GM21723 (cell line): ENCODE measurements around the gene SMDT1.
A peak's percentile ranks its signal among the peaks of the same experiment; 100 is the strongest.

Source experiments
- ATAC-seq: cut with Tn5 transposase; IDR thresholded peaks from one replicate; pipeline ENCODE4 v1.9.1; 2021; ENCODE audit warnings: mild to moderate bottlenecking, moderate library complexity; ENCODE audit not compliant: unreplicated experiment

SMDT1 gene, protein sequence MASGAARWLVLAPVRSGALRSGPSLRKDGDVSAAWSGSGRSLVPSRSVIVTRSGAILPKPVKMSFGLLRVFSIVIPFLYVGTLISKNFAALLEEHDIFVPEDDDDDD

DNA sequence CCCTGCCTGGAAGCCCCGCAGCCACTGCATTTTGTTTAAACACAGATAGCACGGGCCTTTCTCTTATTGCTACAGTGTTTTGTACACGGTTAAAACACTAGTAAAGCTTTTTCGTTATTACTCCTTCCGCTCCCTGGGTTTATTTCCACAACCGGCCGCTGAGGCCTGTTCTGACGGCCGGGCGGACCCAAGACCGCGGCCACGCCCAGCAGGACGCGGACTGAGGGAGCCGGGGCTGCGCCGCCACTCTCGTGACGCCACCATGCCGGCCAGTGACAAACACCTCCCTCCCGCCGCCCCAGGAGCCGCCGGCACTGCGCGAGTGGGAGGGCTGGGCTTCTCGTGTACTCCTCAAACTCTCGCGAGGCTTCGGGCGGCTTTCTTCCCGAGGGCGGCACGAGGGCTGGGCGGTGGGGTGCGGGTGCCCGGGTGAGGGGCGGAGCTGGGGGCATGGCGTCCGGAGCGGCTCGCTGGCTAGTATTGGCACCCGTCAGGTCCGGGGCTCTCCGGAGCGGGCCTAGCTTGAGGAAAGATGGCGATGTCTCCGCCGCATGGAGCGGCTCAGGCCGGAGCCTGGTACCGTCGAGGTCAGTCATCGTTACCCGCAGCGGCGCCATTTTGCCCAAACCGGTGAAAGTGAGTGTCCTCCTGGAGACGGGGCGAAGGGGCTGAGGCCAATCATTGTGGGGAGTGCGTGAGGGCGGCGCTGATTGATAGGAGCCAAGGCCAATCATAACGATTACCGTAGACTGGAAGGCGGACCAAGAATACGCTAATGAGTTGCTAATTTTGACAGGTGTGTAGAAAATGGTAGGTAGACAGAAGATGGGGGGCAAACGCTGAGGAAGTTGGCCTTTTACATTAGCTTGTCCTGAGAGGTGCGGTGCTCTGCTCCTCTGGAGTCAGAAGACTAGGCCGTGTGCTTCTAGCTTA, at the start of gene SMDT1:
SMDT1 (plus strand) TSS at position 382 of the 933 bp plus-strand sequence; CDS start at position 451, 69 bp downstream.
- peak; percentile 76 for ATAC-seq

DNA sequence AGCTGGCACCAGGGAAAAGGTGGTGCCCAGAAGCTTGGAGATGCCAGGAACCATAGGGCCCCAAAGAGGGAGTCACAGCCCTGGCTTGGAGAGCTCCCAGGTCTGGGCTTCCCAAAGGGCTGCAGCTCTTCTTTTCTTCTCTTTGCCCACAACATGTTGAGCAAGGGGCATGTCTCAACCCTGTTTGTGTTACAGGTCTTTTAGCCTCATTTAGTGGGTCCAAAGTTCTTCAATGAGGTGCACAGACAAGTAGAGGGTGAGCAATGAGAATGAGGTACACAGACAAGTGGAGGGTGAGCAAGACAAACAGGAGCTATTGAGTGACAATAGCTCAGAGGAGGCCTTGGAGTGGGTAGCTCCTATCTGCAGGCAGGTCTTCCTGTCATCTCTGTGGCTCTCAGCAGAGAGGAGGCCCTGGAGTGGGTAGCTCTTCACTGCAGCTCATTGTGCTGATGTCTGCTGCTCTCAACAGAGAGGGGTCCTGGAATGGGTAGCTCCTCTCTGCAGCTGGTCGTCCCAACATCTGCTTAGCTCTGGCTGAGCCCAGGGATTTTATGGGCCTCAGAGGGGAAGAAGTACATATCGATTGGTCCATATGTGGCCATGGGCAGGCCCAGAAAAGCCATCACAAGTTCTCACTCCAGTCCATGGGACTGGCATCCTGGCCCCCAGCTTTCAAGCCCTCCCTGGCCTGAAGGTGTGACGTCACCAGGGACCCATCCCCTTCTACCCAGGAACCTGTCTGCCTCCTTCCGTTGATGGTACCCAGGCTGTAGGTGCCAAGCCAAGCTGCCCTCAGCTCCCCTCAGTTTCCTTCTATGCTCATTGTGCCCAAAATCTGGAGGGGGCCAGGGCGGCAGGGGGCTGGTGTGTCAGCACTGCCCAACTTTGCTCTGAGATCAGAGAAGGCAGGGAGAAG, 46.0 kb upstream of the SMDT1 start:
- no peak for ATAC-seq

DNA sequence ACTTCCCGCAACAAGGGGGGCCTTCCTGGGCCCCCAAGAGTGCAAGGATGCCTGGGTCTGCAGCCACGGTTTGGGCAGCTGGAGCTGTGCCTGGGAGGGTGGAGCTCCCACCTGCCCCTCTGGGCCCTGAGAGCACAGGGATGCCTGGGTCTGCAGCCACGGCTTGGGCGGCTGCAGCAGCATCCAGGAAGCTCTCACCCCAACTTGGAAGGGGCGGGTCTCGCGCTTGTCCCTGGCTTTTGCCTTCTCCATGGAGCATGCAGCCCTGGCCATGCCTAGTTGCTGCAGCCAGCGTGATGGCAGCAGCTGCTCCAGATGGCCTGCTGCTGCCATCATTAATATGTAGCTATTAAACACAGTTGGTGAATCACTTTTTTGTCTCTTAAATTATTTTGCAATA, 44.2 kb upstream of the SMDT1 start:
- no peak for ATAC-seq

DNA sequence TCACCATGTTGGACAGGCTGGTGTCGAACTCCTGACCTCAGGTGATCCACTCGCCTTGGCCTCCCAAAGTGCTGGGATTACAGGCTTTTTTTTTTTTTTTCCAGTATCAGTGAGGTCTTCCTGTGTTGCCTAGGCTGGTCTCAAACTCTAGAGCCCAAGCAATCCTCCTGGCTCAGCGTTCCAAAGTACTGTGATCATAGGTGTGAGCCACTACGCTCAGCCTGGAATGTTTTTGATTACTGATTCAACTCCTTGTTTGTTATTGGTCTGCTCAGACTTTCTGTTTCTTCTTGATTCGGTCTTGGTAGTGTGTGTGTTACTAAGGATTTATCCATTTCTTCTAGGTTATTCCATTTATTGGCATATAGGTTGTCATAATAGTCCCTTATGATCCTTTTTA, 40.2 kb upstream of the SMDT1 start:
- ATAC-seq = no peak

DNA sequence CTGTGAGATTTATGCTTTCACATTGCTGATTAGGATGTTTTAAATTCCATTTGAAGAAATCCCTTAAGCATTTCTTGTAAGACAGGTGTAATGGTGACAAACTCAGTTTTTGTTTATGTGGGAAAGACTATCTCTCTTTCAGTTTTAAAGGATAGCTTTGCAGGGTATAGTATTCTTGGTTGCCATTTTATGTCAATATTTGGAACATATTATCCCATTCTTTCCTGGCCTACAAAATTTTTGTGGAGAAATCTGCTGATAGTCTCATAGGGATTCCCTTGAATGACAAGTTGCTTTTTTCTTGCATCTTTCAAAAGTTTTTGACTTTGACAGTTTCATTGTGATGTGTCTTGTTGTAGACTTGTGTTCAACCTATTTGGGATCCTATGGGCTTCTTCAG, 37.7 kb upstream of the SMDT1 start:
- ATAC-seq = no peak

DNA sequence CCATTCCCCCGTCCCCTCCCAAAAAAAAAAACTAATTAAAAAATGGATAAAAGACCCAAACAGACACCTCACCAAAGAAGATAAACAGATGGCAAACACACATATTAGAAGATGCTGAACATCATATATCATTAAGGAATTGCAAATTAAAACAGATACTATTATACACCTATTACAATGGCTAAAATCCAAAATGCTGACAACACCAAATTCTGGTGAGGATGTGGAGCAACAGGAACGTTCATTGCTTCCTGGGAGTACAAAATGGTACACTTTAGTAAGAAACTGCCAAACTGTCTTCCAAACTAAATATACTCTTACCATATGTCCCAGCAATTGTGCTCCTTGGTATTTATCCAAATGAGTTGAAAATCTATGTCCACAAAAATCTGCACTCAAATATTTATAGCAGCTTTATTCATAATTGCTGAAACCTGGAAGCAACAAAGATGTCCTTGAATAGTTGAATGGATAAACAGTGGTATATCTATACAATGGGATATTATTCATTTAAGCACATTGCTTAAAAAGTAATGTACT, 28.8 kb upstream of the SMDT1 start:
- no peak for ATAC-seq

DNA sequence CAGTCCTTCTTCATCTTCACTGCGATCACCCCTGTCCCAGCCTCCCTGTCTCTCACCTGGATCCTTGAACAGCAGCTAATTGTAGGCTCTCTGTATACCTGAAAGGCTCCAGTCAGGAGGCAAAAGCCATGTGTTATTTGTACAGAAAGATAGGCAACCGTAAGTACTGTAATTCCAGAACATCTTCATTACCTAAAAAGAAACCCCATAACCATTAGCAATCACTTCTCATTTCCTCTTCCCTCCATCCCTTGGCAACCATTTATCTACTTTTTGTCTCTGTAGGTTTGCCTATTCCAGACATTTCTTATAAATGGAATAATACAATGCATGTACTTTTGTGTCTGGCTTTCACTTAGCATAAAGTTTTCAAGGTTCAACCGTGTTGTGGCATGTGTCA, 26.7 kb upstream of the SMDT1 start:
- ATAC-seq = no peak

DNA sequence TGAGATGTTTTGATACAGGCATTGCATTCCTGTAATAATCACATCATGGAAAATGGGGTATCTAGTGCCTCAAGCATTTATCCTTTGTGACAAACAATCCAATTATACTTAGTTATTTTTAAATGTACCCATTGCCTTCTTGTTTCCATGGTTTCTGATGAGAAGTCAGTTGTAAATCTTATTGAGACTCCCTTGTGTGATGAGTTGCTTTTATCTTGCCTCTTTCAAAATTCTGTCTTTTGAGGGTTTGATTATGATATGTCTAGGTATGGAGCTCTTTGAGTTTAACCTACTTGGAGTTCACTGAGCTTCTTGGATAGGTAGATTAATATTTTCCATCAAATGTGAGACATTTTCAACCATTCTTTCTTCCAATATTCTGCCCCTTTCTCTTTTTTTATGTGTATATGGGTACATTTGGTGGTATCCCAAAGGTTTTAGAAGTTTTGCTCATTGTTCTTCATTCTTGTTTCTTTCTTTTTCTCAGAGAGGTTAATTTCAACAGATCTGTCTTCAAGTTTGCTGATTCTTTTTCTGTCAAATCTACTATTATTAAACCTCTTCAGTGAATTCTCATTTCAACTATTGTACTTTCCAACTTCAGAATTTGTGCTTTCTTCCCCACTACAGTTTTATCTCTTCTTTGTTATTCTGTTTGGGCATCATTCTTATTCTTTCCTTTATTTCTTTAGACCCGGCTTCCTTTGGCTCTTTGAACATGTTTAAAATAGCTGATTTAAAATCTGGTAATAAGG, 22.6 kb upstream of the SMDT1 start:
- no peak for ATAC-seq

DNA sequence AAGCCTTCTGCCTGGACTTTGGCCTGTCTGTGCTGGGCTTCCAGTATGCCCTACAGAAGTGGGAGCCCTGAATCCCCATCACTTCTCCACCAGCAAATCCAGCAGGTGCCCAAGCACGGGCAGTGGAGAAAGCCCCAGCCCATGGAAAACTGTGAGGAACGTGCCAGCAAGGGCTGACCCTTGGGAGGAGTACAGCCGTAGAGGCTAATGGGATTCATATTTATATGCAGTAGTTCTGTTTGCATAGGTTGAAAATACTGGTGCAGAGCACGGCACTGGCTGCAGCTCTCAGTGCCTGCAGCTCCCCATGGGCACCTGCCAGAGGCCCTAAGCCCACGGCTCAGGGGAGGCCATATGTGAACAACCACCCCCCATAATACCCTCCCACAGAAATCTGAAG, 19.0 kb upstream of the SMDT1 start:
- ATAC-seq = no peak

DNA sequence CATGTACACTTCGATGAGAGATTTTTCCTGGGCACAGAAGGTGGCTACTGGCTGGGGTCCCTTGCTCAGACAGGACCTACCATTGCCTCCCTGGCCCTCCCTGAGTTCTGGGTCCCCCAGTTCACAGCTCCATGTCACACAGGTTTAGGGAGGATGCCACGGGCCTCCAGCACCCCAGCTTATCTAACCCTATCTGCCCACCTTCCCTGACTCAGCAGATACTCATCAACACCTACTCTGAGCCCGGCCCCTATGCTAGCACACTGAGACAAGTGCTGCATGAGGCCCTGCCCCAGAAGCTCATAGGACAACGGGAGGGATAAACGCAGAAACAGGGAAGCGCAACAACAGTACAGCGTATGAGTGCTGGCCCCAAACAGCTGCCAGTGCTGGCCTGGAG, 18.5 kb upstream of the SMDT1 start:
- no peak for ATAC-seq

DNA sequence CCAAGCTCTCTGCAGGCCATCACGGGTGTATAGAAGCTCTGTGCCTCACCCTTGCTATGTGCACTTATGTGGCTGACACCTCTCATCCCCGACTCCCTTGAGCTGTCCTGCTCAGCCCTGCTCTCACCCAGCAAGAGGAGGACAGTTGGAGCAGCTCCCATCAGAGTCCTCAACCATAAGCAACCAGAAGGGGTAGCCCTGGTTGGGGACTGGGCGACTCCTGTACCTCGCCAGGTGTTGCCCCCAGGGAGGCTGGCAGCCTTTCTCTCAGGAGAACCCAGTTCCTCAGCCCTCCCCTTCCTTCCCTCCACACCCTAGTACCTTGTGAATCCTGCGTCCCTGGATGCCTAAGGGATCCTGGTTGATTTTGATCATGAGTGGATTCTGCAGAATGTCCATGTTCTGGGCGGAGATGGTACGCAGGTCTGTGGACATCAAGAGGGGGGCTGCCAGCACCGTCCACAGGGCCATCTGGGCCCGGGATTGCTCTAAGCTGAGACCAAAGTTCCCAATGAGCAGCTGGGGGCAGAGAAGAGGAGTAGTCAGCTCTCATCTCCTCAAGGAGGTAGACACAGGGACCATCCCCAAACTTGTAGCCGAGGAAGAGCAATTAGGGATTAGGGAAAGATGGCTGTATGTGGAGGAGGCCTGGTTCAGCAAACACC, 16.9 kb upstream of the SMDT1 start:
- no peak for ATAC-seq

DNA sequence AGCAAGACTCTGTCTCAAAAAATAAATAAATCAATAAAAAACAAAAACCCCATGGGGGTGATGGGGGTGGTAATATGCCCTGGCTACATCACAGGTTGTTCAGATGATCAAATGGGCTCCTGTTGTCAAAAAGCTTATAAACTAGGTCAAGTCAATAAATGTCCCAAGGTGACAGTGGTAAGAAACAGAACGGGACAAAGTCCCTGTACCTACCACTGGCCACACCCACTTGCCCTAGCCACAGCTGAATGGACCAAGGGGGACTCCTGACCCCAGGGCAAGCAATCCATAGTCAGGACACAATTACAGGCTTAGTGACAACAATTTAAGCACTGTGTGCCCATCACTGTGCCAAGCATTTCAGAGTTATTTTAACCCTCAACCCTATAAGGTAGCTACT, 14.9 kb upstream of the SMDT1 start:
- ATAC-seq = no peak

DNA sequence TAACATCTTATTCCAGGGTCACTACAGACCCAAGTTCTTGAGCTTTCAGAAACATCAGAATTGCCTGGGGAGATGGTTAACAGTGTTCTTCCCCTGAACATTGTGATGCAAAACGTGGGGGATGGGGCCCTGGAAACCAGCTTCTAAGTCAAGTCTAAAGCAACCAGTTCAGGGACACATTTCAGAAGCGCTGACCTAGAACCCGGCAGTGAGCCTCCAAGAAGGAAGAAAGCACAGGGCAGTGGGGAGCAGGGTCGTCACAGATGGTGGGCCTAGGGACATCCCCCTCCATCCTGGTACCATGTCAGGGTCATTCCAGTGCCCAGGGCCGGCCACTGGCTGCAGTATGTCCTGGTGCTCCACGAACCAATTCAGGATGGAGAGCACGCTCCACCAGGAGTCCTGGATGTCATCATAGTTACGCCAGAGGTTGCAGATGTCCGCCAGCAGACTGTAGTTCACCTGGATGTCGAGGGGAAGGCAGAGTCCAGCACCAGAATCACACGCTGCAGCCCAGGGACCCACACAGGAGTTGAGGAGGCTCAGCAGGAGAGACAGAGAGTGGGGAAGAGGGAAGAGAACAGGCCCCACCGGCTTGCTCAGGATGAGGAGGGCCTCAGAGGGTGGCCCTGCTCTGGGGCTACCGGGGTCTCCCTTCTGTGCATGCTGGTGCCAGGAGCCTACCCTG, 13.9 kb upstream of the SMDT1 start:
- no peak for ATAC-seq

DNA sequence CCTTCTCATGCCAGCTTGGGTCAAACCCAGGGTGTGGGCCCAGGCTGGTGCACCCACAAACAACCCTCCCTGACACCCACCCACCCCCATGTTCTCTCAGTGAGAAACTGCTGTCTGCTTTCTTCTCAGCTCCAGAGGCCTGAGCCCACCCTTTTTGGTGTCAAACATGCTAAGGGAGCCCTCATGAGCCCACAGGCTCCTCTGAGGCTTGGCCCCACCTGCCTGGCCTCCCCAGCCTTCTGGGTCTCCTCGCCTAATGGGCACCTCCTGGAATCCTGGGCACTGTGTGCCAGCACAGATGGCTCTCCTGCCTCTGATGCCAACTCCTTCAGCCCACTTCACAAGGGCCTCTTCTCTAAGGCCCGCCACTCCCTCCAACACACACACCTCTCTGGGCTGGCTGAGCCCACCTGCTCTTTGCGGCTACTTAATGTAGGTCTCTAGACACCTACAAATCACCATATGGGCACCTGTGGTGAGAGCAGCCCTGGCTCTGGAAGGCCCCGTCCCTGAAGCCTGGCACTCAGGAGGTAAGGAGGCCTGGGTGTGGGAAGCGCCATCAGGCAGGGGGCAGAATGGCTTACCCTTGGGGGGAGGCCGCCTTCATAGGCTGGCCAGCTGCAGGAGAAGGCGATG, 13.3 kb upstream of the SMDT1 start:
- no peak for ATAC-seq

DNA sequence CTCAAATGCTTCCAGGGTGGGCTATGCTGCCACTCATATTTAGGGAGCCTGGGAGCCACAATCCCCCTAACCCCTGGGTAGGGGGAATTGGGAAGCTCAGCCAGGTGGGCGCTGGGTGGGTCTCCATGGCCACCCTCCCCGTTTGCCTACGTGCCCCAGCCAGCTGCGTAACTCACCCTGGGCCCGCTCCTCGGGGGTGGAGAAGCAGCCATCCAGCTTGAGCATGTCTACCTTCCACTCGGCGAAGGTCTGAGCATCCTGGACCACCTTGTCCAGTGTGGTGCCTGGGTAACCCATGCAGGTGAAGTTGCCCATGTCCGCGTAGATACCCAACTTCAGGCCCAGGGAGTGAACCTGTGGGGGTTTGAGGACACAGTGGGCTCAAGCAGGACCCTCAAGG, 12.6 kb upstream of the SMDT1 start:
- ATAC-seq = no peak

DNA sequence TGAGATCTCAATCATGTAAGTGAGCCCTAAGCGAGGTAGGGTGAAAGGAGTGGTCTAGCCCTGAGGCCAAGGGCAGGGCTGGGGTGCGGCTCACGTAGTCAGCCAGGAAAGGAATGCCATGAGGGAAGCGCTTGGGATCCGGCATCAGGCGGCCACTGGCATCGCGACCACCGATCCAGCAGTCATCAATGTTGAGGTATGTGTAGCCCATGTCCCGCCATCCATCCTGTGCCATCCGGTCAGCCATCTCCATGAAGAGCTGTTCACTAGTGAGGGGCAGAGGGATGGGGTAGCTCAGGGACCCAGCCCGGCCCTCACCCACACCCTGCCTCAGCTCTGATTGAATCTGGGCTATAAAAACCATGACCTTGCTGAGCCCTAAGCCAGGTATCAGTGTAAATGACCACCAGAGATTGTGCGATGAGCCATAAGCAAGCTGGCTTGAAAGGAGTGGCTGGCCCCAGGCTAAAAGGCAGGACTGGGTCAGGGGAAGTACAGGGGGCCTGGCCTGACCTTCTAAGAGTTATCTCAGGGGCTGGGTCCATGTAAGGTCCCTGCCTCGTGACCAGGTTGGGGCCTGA, 11.7 kb upstream of the SMDT1 start:
- no peak for ATAC-seq

DNA sequence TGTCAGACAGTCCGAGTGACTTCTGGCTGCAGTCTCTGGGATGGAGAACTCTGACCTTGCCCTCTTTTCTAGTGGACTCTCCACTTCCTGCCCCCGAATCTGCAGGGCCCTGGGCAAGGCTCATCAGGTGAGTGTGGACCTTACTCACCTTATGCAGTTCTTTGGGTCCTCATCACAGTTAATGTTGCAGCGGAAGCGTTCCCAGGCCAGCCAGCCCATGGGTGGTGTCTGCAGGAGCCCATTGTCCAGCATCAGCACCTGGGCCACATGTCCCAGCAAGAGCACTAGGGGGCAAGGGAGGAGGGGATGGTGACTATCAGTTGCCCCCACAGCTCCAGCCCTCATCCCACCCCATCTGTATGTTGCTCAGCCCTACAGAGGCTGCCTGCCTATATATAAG, 11.2 kb upstream of the SMDT1 start:
- ATAC-seq = no peak

DNA sequence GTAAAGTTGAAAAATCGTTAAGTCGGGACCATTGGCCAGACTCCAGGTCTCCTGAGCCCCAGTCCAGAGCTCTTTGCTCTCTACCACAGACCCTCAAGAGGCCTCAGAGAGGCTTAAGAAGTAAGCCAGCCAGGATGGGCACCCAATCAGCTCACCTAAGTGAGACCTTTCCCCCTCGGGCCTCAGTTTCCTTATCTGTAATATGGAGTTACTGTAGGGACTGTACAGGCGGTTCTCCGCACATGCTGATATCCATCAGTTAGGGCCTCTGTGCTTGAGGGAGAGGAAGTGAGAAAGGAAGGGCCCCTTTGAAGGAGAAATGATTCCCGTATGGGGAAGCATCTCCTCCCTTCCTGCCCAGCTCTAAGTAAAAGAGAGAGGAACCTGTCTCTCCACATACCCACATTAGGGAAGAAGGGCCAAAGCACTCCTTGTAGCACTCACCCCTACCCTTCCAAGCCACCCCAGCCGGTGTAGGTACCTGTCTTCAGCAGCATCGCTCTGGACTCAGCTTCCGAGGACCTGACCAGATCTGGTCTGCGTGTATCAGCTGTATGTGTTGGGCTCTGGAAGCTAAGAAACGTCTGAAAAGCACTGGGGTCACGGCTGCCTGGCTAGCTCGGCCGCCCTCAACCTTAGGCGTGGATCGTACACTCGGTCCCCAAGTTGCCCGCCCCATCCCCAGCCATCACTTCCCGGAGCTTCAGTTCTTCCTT, 9.5 kb upstream of the SMDT1 start:
- peak; percentile 12 for ATAC-seq
